ENCODE measurements around the gene TEX2. TPM values are rescaled to one million over a fixed set of nuclear protein-coding genes. Genes with fewer than 3 reads are reported as not detected.

Gene TEX2
- total RNA-seq, 1 experiment from 2014 or later = 27.9 TPM

DNA sequence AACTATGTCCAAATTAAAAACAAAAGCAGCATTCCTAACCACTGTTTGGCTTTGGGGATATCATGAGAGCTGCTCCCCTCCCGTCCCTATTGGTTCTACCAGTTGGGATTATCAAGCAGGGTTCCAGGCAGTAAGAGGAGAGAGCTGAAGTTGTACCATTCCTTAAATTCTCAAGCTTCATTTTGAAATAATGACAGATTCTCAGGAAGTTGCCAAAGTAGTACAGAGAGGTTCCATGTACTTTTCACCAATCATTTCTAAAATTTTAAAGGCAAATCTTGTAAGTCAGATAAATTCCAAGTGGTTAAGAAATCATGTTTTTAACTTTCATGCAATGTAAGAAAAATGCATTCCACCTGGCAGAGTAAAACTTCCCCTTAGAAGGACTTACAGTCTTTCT lies 36.9 kb downstream of the TEX2 start:
- CTCF ChIA-PET = no interaction called here
- BruUV-seq (replicated peaks) = no TSS peak

DNA sequence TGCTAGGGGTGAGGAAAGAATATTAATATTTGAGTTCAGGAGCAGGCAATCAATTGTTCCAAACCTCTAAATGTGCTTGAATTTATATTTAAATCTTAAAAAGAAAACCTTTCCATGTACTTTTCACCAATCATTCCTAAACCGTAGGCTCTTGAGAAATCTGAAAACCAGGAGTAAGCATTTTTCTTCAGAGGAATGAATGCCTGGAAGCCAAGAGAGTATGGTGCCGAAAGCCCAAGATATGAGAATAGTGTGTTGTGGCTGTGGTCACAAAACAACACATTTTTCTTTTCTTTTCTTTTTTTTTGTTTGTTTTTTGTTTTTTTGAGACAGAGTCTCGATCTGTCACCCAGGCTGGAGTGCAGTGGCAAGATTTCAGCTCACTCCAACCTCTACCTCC lies 37.6 kb downstream of the TEX2 start:
- peaks cover 13% of the 10 kb centered on the region; the same call in 1 of the 2 replicates for H3K79me2 ChIP-seq (ENCODE audit: low read depth)
- DNase-seq = no peak
- H3K27ac ChIP-seq = no peak overlapping the region
- H3K9me3 ChIP-seq (ENCODE audit: insufficient read depth, low read depth) = no peaks in the 10 kb centered on the region
- H3K27me3 ChIP-seq (ENCODE audit: insufficient read depth, low read depth) = no peaks in the 10 kb centered on the region
- ChIA-PET POLR2A (ENCODE audit: unreplicated experiment) (no interaction called here), CTCF (no interaction called here)
- H4K20me1 ChIP-seq (ENCODE audit: insufficient read depth) = no peaks in the 10 kb centered on the region
- no peak overlapping the region for H2AFZ ChIP-seq
- no peaks in the 10 kb centered on the region for H3K9me2 ChIP-seq (ENCODE audit: insufficient read depth)
- BruUV-seq (replicated peaks) = no TSS peak
- H3K4me2 ChIP-seq = no peak overlapping the region
- H3K4me1 ChIP-seq (replicated peaks; ENCODE audit: insufficient read depth) = peaks cover 12% of the 10 kb centered on the region
- no peak overlapping the region for H3K4me3 ChIP-seq
- intact Hi-C loops (cut with micrococcal nuclease; ENCODE audit: unreplicated experiment) = no loop called here
- TF ChIP-seq EZH2 (IDR thresholded peaks at IDR 0.05; ENCODE audit: low read depth) = no peak
- TF ChIP-seq, protein P1, sequence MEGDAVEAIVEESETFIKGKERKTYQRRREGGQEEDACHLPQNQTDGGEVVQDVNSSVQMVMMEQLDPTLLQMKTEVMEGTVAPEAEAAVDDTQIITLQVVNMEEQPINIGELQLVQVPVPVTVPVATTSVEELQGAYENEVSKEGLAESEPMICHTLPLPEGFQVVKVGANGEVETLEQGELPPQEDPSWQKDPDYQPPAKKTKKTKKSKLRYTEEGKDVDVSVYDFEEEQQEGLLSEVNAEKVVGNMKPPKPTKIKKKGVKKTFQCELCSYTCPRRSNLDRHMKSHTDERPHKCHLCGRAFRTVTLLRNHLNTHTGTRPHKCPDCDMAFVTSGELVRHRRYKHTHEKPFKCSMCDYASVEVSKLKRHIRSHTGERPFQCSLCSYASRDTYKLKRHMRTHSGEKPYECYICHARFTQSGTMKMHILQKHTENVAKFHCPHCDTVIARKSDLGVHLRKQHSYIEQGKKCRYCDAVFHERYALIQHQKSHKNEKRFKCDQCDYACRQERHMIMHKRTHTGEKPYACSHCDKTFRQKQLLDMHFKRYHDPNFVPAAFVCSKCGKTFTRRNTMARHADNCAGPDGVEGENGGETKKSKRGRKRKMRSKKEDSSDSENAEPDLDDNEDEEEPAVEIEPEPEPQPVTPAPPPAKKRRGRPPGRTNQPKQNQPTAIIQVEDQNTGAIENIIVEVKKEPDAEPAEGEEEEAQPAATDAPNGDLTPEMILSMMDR (conservative IDR thresholded peaks at IDR 0.05) = no peak
- H3F3A ChIP-seq (ENCODE audit: insufficient read depth, low read depth) = peaks cover 14% of the 10 kb centered on the region
- H3K36me3 ChIP-seq (ENCODE audit: low read depth) = no peaks in the 10 kb centered on the region

More for the DNA sequence above, 36.9 kb downstream of the TEX2 start:
- H3K4me3 ChIP-seq = no peak overlapping the region
- no peak for DNase-seq
- peaks cover 13% of the 10 kb centered on the region for H3K4me1 ChIP-seq (replicated peaks; ENCODE audit: insufficient read depth)
- no peaks in the 10 kb centered on the region for H3K27me3 ChIP-seq (ENCODE audit: insufficient read depth, low read depth)
- intact Hi-C loops (cut with micrococcal nuclease; ENCODE audit: unreplicated experiment) = no loop called here
- H3K79me2 ChIP-seq (ENCODE audit: low read depth) = peaks cover 13% of the 10 kb centered on the region; the same call in 1 of the 2 replicates
- no peaks in the 10 kb centered on the region; the same call in 1 of the 2 replicates for H4K20me1 ChIP-seq (ENCODE audit: insufficient read depth)
- H3K4me2 ChIP-seq = no peak overlapping the region
- no peaks in the 10 kb centered on the region for H3K36me3 ChIP-seq (ENCODE audit: low read depth)
- POLR2A ChIA-PET (ENCODE audit: unreplicated experiment) = no interaction called here
- no peaks in the 10 kb centered on the region for H3K9me3 ChIP-seq (ENCODE audit: insufficient read depth, low read depth)
- TF ChIP-seq, protein P1 (conservative IDR thresholded peaks at IDR 0.05) = no peak
- no peak for TF ChIP-seq EZH2 (IDR thresholded peaks at IDR 0.05; ENCODE audit: low read depth)
- no peak overlapping the region for H2AFZ ChIP-seq
- H3K27ac ChIP-seq = no peak overlapping the region
- no peaks in the 10 kb centered on the region for H3K9me2 ChIP-seq (ENCODE audit: insufficient read depth)
- peaks cover 13% of the 10 kb centered on the region for H3F3A ChIP-seq (ENCODE audit: insufficient read depth, low read depth)

DNA sequence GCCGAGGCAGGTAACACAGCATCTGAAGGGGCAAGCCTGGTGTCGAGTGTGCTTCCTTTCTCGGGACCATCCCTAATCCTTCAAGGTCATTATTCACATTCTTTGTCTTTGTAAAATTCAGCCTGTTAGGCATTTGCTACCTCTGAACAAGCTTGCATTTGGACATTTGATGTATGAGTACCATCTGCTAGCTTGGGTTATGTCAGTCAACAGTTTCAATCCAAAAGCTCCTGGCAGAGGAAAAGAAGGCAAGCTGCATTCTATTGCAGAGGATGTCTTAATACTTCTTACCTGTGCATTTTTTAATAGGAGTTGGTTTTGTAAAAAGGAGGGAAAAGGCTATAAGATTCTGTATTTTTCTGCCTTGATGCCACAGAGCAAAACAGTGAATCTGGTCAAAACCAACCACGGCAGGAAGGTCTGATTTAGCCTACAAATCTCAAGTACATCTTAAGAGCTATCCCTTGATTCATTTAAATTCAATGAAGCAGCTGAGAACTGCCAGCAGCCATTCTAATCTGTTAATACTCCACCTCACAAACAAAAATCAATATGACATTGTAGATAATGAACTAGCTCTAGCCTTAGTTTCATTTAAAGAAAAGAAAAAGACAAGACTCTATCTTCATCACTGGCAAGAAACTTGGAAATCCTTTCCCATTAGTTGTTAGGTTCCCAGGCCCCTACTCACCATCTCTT lies 39.0 kb downstream of the TEX2 start:
- H3K9me3 ChIP-seq (ENCODE audit: insufficient read depth, low read depth) = no peaks in the 10 kb centered on the region
- H2AFZ ChIP-seq = no peak overlapping the region
- intact Hi-C loops (cut with micrococcal nuclease; ENCODE audit: unreplicated experiment) = no loop called here
- H3K27me3 ChIP-seq (ENCODE audit: insufficient read depth, low read depth) = no peaks in the 10 kb centered on the region
- POLR2A ChIA-PET (ENCODE audit: unreplicated experiment) = no interaction called here
- no peak for TF ChIP-seq EZH2 (IDR thresholded peaks at IDR 0.05; ENCODE audit: low read depth)
- TF ChIP-seq, protein P1 (conservative IDR thresholded peaks at IDR 0.05) = no peak
- no peak overlapping the region for H3K4me3 ChIP-seq
- no peaks in the 10 kb centered on the region for H3K36me3 ChIP-seq (ENCODE audit: low read depth)
- H3K9me2 ChIP-seq (ENCODE audit: insufficient read depth) = no peaks in the 10 kb centered on the region
- H4K20me1 ChIP-seq (ENCODE audit: insufficient read depth) = no peaks in the 10 kb centered on the region
- 0 out of 2 replicates have a peak, but pooled peaks cover 6% of the 10 kb centered on the region for H3K79me2 ChIP-seq (ENCODE audit: low read depth)
- H3K4me2 ChIP-seq = no peak overlapping the region
- H3F3A ChIP-seq (ENCODE audit: insufficient read depth, low read depth) = peaks cover 12% of the 10 kb centered on the region; the same call in 1 of the 2 replicates
- no TSS peak for BruUV-seq (replicated peaks)
- CTCF ChIA-PET = no interaction called here
- DNase-seq = no peak
- peaks cover 15% of the 10 kb centered on the region for H3K4me1 ChIP-seq (replicated peaks; ENCODE audit: insufficient read depth)
- H3K27ac ChIP-seq = no peak overlapping the region

All from PC-9 (cell line).